HepG2 (cell line): ENCODE measurements around the gene SLC35B4. TPM values are rescaled to one million over a fixed set of nuclear protein-coding genes. Genes with fewer than 3 reads are reported as not detected.

Experiments used
- EEA1 ChIP-seq: sonication (generic); formaldehyde crosslinking; IDR thresholded peaks from 2 replicates; pipeline ENCODE4 v1.5.1; 2020; ENCODE audit warnings: mild to moderate bottlenecking, missing genetic modification reagents, borderline replicate concordance
- JUND ChIP-seq: sonication (generic); formaldehyde crosslinking; IDR thresholded peaks from 2 replicates; pipeline ENCODE4 v1.8.0; 2022; ENCODE audit warnings: mild to moderate bottlenecking, missing genetic modification reagents
- MIER3 ChIP-seq: IDR thresholded peaks from 2 replicates; pipeline ENCODE4 v1.6.1; 2016; ENCODE audit warnings: missing compliant biosample characterization, borderline replicate concordance
- MYNN ChIP-seq: sonication (generic); formaldehyde crosslinking; IDR thresholded peaks from 2 replicates; pipeline ENCODE4 v1.4.0; 2020; ENCODE audit warnings: mild to moderate bottlenecking, low read depth, missing genetic modification reagents
- SNRNP70 ChIP-seq: fragments of 200-400 bp; formaldehyde crosslinking; IDR thresholded peaks from 2 replicates; pipeline ENCODE4 v1.6.1; 2017; ENCODE audit warnings: mild to moderate bottlenecking, low read depth, low read length, moderate library complexity
- SP4 ChIP-seq: sonication (generic); formaldehyde crosslinking; IDR thresholded peaks from 2 replicates; pipeline ENCODE4 v1.8.1; 2023; ENCODE audit warnings: mild to moderate bottlenecking, missing genetic modification reagents
- TGIF2 ChIP-seq: IDR thresholded peaks from 2 replicates; pipeline ENCODE4 v1.6.1; 2016; ENCODE audit warnings: control low read depth, missing compliant biosample characterization
- ZFP36L1 ChIP-seq: sonication (generic); formaldehyde crosslinking; IDR thresholded peaks from 2 replicates; pipeline ENCODE4 v1.8.0; 2022; ENCODE audit warnings: mild to moderate bottlenecking, missing genetic modification reagents, moderate library complexity
- ZNF460 ChIP-seq: sonication (generic); formaldehyde crosslinking; IDR thresholded peaks from 2 replicates; pipeline ENCODE4 v1.5.1; 2020; ENCODE audit warnings: missing genetic modification reagents, mild to moderate bottlenecking, borderline replicate concordance
- ZNF510 ChIP-seq: sonication (generic); formaldehyde crosslinking; IDR thresholded peaks from 2 replicates; pipeline ENCODE4 v1.4.0; 2020; ENCODE audit warnings: low read depth, mild to moderate bottlenecking, missing genetic modification reagents
- polyA plus RNA-seq, 8 experiments: library from polyadenylated mRNA; depleted of rRNA in 3 of 8; stranded (reverse) in 7 of 8; unstranded in 1 of 8; fragments of >200 nt; fragmentation: Illumina TruSeq in 4 of 8; extraction: Trizol in 4 of 8; gene quantifications; 2 replicates each; pipeline versions ENCODE4 v1.2.1 to v1.2.3, GENCODE V29; 2011 to 2016; ENCODE audit warnings: low read depth in 4 of 8, missing spikeins in 1 of 8, mixed read lengths in 1 of 8; ENCODE audit not compliant: insufficient read depth in 1 of 8
- total RNA-seq, 5 experiments: library from RNA; depleted of rRNA; stranded (reverse); fragments of >200 nt; fragmentation: Illumina TruSeq; extraction: Trizol; gene quantifications; 2 replicates each; pipeline ENCODE4 v1.2.3, GENCODE V29; 2016; ENCODE audit warnings: low read depth in 1 of 5
- TF ChIP-seq, protein P1 (sequence below): sonication (generic); formaldehyde crosslinking; IDR thresholded peaks from 2 replicates; pipeline ENCODE4 v1.4.0; 2020; ENCODE audit warnings: missing genetic modification reagents
- TF ChIP-seq, protein P2 (sequence below): sonication (generic); formaldehyde crosslinking; conservative IDR thresholded peaks from 2 replicates; pipeline ENCODE4 v1.8.0; 2022; ENCODE audit warnings: missing genetic modification reagents
- TF ChIP-seq, protein P3 (sequence below): sonication (generic); formaldehyde crosslinking; conservative IDR thresholded peaks from 2 replicates; pipeline ENCODE4 v1.4.0; 2020; ENCODE audit warnings: missing genetic modification reagents
- TF ChIP-seq, protein P4 (sequence below): sonication (generic); formaldehyde crosslinking; IDR thresholded peaks from 2 replicates; pipeline ENCODE4 v1.4.0; 2020; ENCODE audit warnings: mild to moderate bottlenecking, missing genetic modification reagents
- TF ChIP-seq, protein P5 (sequence below): sonication (generic); formaldehyde crosslinking; IDR thresholded peaks from 2 replicates; pipeline ENCODE4 v1.4.0; 2020; ENCODE audit warnings: missing genetic modification reagents
- TF ChIP-seq, protein P6 (sequence below): sonication (generic); formaldehyde crosslinking; IDR thresholded peaks from 2 replicates; pipeline ENCODE4 v1.5.1; 2020; ENCODE audit warnings: mild to moderate bottlenecking, missing genetic modification reagents, moderate library complexity

SLC35B4 gene
- total and polyA plus RNA-seq, 2 of the 13 experiments (the other 11 are each of a cell fraction or from before 2014, with no cell fraction given), result 17.1 to 17.8 TPM

DNA sequence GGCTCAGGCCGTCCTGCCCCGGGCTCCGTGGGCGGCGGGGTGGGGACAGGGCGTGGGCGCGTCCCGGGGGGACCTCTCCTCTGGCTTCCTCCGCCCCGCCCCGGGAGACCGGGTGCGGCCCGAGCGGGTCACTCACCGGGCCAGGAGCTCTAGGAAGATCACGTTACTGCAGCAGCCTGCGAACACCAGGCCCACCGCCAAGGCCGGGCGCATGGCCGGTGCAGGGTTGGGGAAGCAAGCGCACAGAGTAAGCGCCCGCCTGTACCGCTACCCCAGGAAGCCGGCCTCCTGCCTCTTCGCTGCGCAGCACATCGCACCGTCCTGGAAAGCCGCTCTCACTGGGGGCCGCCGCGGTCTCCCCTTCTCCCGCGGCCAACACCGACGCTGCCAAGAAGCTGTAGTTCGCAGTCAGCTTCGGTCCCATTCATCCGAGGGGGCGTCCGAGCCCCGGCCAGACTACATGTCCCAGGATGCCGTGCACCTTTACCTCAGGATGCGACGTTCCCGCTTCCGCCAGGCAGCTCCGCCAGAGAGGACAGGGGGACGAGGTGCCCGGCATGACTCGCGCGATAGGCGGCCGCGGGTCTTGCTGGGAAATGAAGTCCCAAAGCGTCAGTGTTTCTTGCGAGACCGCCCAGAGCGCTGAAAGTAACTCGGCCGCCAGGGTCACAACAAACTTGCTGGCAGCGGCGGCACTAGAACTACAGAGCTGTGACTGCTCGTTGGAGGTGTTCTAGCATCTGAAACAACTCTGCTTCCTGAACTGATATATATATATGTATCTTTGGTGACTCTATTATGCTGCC lies at the start of gene SLC35B4 (continued):
- TF ChIP-seq, protein P1, sequence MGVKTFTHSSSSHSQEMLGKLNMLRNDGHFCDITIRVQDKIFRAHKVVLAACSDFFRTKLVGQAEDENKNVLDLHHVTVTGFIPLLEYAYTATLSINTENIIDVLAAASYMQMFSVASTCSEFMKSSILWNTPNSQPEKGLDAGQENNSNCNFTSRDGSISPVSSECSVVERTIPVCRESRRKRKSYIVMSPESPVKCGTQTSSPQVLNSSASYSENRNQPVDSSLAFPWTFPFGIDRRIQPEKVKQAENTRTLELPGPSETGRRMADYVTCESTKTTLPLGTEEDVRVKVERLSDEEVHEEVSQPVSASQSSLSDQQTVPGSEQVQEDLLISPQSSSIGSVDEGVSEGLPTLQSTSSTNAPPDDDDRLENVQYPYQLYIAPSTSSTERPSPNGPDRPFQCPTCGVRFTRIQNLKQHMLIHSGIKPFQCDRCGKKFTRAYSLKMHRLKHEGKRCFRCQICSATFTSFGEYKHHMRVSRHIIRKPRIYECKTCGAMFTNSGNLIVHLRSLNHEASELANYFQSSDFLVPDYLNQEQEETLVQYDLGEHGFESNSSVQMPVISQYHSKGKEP (CRISPR knock-in tag), result no peak
- TF ChIP-seq, protein P2, sequence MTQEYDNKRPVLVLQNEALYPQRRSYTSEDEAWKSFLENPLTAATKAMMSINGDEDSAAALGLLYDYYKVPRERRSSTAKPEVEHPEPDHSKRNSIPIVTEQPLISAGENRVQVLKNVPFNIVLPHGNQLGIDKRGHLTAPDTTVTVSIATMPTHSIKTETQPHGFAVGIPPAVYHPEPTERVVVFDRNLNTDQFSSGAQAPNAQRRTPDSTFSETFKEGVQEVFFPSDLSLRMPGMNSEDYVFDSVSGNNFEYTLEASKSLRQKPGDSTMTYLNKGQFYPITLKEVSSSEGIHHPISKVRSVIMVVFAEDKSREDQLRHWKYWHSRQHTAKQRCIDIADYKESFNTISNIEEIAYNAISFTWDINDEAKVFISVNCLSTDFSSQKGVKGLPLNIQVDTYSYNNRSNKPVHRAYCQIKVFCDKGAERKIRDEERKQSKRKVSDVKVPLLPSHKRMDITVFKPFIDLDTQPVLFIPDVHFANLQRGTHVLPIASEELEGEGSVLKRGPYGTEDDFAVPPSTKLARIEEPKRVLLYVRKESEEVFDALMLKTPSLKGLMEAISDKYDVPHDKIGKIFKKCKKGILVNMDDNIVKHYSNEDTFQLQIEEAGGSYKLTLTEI, result no peak
- TF ChIP-seq, protein P3, sequence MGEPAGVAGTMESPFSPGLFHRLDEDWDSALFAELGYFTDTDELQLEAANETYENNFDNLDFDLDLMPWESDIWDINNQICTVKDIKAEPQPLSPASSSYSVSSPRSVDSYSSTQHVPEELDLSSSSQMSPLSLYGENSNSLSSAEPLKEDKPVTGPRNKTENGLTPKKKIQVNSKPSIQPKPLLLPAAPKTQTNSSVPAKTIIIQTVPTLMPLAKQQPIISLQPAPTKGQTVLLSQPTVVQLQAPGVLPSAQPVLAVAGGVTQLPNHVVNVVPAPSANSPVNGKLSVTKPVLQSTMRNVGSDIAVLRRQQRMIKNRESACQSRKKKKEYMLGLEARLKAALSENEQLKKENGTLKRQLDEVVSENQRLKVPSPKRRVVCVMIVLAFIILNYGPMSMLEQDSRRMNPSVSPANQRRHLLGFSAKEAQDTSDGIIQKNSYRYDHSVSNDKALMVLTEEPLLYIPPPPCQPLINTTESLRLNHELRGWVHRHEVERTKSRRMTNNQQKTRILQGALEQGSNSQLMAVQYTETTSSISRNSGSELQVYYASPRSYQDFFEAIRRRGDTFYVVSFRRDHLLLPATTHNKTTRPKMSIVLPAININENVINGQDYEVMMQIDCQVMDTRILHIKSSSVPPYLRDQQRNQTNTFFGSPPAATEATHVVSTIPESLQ (CRISPR knock-in tag), result no peak; the same call in 1 of the 2 replicates
- TF ChIP-seq, protein P4, sequence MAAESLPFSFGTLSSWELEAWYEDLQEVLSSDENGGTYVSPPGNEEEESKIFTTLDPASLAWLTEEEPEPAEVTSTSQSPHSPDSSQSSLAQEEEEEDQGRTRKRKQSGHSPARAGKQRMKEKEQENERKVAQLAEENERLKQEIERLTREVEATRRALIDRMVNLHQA (CRISPR knock-in tag), result no peak
- TF ChIP-seq, protein P5, sequence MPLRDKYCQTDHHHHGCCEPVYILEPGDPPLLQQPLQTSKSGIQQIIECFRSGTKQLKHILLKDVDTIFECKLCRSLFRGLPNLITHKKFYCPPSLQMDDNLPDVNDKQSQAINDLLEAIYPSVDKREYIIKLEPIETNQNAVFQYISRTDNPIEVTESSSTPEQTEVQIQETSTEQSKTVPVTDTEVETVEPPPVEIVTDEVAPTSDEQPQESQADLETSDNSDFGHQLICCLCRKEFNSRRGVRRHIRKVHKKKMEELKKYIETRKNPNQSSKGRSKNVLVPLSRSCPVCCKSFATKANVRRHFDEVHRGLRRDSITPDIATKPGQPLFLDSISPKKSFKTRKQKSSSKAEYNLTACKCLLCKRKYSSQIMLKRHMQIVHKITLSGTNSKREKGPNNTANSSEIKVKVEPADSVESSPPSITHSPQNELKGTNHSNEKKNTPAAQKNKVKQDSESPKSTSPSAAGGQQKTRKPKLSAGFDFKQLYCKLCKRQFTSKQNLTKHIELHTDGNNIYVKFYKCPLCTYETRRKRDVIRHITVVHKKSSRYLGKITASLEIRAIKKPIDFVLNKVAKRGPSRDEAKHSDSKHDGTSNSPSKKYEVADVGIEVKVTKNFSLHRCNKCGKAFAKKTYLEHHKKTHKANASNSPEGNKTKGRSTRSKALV (CRISPR knock-in tag), result peak; percentile 71
- TF ChIP-seq ZNF460 (CRISPR knock-in tag) (no peak), JUND (CRISPR knock-in tag) (no peak), EEA1 (CRISPR knock-in tag) (no peak), MYNN (no peak), TGIF2 (CRISPR knock-in tag) (peak; percentile 59; the same call in 1 of the 2 replicates), ZNF510 (CRISPR knock-in tag) (no peak), SP4 (peak; percentile 62; the same call in 1 of the 2 replicates), MIER3 (CRISPR knock-in tag) (peak; percentile 96; the same call in 1 of the 2 replicates), ZFP36L1 (CRISPR knock-in tag) (0 out of 2 replicates have a peak, but pooled peaks have one; percentile 20), SNRNP70 (no peak)
- TF ChIP-seq, protein P6, sequence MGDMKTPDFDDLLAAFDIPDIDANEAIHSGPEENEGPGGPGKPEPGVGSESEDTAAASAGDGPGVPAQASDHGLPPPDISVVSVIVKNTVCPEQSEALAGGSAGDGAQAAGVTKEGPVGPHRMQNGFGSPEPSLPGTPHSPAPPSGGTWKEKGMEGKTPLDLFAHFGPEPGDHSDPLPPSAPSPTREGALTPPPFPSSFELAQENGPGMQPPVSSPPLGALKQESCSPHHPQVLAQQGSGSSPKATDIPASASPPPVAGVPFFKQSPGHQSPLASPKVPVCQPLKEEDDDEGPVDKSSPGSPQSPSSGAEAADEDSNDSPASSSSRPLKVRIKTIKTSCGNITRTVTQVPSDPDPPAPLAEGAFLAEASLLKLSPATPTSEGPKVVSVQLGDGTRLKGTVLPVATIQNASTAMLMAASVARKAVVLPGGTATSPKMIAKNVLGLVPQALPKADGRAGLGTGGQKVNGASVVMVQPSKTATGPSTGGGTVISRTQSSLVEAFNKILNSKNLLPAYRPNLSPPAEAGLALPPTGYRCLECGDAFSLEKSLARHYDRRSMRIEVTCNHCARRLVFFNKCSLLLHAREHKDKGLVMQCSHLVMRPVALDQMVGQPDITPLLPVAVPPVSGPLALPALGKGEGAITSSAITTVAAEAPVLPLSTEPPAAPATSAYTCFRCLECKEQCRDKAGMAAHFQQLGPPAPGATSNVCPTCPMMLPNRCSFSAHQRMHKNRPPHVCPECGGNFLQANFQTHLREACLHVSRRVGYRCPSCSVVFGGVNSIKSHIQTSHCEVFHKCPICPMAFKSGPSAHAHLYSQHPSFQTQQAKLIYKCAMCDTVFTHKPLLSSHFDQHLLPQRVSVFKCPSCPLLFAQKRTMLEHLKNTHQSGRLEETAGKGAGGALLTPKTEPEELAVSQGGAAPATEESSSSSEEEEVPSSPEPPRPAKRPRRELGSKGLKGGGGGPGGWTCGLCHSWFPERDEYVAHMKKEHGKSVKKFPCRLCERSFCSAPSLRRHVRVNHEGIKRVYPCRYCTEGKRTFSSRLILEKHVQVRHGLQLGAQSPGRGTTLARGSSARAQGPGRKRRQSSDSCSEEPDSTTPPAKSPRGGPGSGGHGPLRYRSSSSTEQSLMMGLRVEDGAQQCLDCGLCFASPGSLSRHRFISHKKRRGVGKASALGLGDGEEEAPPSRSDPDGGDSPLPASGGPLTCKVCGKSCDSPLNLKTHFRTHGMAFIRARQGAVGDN, result peak; percentile 90
